A172 (cell line): ENCODE results near the gene SUSD6. TPM values are rescaled to one million over a fixed set of nuclear protein-coding genes. Genes with fewer than 3 reads are reported as not detected.

Source experiments
- DNase-seq: peaks from one replicate; pipeline ENCODE4 v3.0.0-alpha.2; 2015; ENCODE audit warnings: low spot score
- total RNA-seq: library from RNA; depleted of rRNA; stranded (reverse); fragments of >200 nt; shearing (Covaris generic); gene quantifications from 2 replicates; pipeline ENCODE4 v1.2.3, GENCODE V29; 2014; rRNA removed

Gene SUSD6
- total RNA-seq, 1 experiment from 2014 or later, result 2.4 TPM

DNA sequence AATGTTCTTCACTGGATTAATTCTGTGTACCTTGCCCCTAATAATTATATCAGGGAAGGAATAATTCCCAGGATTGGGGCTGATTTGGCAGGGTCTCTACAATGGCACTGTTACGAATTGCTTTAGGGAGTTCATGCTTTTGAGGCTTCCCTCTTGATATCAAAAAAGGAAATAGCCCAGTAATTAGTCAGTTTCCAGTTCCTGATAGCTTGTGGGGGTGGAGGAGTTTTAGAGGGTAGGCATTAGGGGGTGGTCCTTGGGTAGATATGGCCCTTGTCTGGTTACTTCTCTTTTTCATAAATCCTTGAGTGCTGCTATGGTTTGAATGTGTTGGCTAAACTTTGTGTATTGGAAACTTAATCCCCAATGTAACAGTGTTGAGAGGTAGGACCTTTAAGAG lies 149.4 kb downstream of the SUSD6 start:
- DNase-seq, result no peak

DNA sequence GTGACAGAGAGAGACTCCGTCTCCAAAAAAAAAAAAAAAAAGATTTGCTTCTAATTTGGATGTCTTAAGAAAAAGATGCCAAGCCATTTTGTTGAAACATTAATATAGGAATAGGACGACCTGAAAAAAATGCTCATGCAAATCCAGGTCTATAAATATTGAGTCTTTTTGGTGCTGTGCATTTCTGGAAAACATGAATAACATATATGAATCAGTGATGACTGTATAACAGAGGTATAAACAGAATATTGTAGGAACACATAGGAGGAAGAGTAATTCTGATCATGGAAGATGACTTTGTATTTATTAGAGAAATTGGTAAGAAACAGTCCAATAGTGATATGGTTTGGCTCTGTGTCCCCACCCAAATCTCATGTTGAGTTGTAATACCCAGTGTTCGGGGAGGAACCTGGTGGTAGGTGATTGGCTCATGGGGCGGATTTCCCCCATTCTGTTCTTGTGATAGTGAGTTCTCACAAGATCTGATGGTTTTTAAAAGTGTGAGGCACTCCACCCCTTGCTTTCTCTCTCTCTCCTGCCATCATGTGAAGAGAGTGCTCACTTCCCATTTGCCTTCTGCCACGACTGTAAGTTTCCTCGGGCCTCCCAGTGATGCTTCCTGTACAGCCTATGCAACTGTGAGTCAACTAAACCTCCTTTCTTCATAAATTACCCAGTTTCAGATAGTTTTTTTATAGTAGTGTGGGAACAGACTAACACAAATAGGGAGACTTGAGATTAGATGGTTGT lies 152.5 kb downstream of the SUSD6 start:
- no peak for DNase-seq

Other genes with a start within 250 kb of the SUSD6 start
- gene ERH, start 213.3 kb upstream of the SUSD6 start, total RNA-seq, result 155 and 165 TPM in 2 replicates
- 53.9 and 64.5 TPM in 2 replicates for gene SLC39A9, start 212.9 kb upstream of the SUSD6 start, total RNA-seq
- not detected in 2 replicates for gene PLEKHD1, start 126.9 kb upstream of the SUSD6 start, total RNA-seq
- gene CCDC177, start 36.7 kb upstream of the SUSD6 start, total RNA-seq, result not detected in 2 replicates
- gene SRSF5, start 155.5 kb downstream of the SUSD6 start, total RNA-seq, result 108 and 142 TPM in 2 replicates
- gene SLC10A1, start 185.6 kb downstream of the SUSD6 start, total RNA-seq, result 0.03 TPM in 1 of 2 replicates, not detected in the other